HFFc6 (cell line): ENCODE results near the gene MEI1. TPM values are rescaled to one million over a fixed set of nuclear protein-coding genes. Genes with fewer than 3 reads are reported as not detected.
A peak's percentile ranks its signal among the peaks of the same experiment; 100 is the strongest.

Source experiments
- DNase-seq: peaks from one replicate; pipeline ENCODE4 v3.0.0-alpha.2; 2018
- H3K27ac Mint-ChIP-seq: 2 replicates; pipeline ENCODE4 v1.8.0; 2020; ENCODE audit warnings: mild to moderate bottlenecking, mixed read lengths
- H3K27me3 Mint-ChIP-seq: 2 replicates; pipeline ENCODE4 v1.8.0; 2021; ENCODE audit warnings: mild to moderate bottlenecking, moderate library complexity, mixed read lengths; ENCODE audit not compliant: insufficient read depth
- H3K36me3 Mint-ChIP-seq: 2 replicates; pipeline ENCODE4 v1.8.0; 2021; ENCODE audit warnings: low read depth, mixed read lengths
- H3K4me1 Mint-ChIP-seq: 2 replicates; pipeline ENCODE4 v1.8.0; 2020; ENCODE audit warnings: low read depth, mixed read lengths
- H3K4me3 Mint-ChIP-seq: 2 replicates; pipeline ENCODE4 v1.8.0; 2020; ENCODE audit warnings: mild to moderate bottlenecking, moderate library complexity, mixed read lengths
- H3K9me3 Mint-ChIP-seq: 2 replicates; pipeline ENCODE4 v1.8.0; 2020; ENCODE audit warnings: mild to moderate bottlenecking, mixed read lengths
- CTCF ChIP-seq: fragments of 200-600 bp; sonication (generic); IDR thresholded peaks from 2 replicates; pipeline ENCODE4 v1.5.0; 2021; ENCODE audit warnings: antibody characterized with exemption, mild to moderate bottlenecking
- total RNA-seq, 6 experiments: library from RNA; stranded (reverse); fragmentation: NEBNext Ultra II Directional; extraction: Animal tissue kit (Norgen Biotek cat#: 25700); gene quantifications; 2 replicates in 1 of 6; 3 replicates in 5 of 6; pipeline ENCODE4 v1.2.3, GENCODE V29; 2021

The MEI1 gene
- total RNA-seq, 6 experiments from 2014 or later: 0.24 to 0.53 (median 0.34) TPM; not detected in 2

DNA sequence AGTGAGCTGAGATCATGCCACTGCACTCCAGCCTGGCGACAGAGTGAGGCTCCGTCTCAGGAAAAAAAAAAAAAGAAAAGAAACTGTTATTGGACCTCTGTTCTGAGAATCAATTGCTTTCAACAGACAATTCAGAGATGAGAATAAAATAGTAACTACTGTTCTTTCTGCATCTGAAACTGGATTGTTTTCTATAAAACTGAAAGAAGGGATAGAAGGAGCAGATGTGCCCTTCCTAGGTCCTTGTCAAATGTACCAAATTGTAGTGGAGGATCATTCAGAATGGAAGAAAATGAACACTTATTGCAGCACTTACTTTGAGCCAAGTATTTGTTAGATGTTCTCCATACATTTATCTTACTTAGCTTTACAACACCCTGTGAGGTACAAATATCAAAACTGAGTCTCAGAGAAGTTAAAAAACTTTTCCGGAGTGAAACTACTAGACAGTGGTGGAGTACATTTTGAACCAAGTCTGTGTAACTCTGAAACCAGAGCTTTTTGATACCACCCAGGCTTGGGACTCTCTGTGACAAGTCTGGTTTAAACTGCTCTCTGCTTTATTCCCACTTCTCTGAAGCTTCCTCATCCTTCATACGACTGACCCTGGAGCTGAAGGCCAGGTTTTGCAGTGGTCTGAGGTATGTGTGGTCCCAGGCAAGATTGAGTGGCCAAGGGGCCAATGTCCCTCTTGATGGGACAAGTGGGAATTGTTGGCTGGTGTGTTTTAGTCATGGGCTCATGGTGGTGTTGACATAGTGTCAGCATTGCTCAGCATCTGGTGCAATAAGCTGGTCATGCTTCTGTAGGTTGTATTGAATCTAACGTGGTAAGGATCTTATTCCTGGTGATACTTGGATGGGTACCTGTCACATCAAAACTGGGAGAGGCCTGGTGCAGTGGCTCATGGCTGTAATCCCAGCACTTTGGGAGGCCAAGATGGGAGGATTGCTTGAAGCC lies 53.0 kb downstream of the MEI1 start:
- no peak for TF ChIP-seq CTCF
- Mint-ChIP-seq H3K9me3 (no peaks in the 10 kb centered on the region), H3K4me1 (no peaks in the 10 kb centered on the region; the same call in 1 of the 2 replicates), H3K36me3 (no peaks in the 10 kb centered on the region), H3K4me3 (no peak overlapping the region), H3K27ac (no peak overlapping the region), H3K27me3 (peaks cover 33% of the 10 kb centered on the region)
- no peak for DNase-seq

DNA sequence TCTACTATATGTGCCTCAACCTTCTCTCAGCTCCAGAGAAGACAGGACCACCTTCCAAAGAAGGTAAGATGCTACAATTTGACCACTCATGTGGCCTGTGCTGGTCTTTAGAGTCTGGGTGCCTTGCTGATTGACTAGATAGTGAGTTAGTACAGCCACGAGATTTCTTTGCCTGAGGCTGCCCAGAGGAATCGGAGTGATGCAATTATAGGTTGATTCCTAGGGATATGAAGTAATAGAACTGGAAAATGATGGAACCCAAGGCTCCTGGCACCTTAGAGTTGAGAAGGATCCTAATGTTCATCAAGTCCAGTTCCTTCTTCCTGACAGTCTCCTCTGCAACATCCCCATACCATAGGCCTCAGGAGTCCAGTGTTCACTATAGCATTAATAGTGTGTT lies 54.7 kb downstream of the MEI1 start:
- Mint-ChIP-seq H3K27ac (no peak overlapping the region), H3K27me3 (peaks cover 33% of the 10 kb centered on the region), H3K4me1 (no peaks in the 10 kb centered on the region; the same call in 1 of the 2 replicates), H3K36me3 (no peaks in the 10 kb centered on the region), H3K9me3 (no peaks in the 10 kb centered on the region), H3K4me3 (no peak overlapping the region)
- no peak for DNase-seq
- TF ChIP-seq CTCF: no peak

DNA sequence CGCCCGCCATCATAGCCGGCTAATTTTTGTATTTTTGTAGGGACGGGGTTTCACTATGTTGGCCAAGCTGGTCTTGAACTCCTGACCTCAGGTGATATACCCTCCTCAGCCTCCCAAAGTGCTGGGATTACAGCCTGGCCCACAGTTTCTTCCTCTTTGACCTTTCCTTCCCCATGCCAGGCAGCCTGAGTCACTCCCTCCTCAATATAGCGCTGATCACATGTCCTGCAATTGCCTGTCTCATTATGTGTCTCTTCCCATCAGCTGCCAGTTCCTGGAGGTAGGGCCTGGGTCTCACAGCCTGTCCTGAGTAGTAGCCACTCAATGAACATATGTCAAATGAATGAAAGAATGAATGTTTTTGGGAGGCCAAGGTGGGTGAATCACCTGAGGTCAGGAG lies 58.2 kb downstream of the MEI1 start:
- no peak for DNase-seq
- Mint-ChIP-seq H3K4me3 (no peak overlapping the region), H3K27ac (no peak overlapping the region), H3K36me3 (no peaks in the 10 kb centered on the region), H3K27me3 (peaks cover 17% of the 10 kb centered on the region), H3K4me1 (no peaks in the 10 kb centered on the region; the same call in 1 of the 2 replicates), H3K9me3 (no peaks in the 10 kb centered on the region)
- no peak for TF ChIP-seq CTCF

GRCh38 chr22:41758231-41758630 lies 58.9 kb downstream of the MEI1 start:
- TF ChIP-seq CTCF: no peak

GRCh38 chr22:41762980-41763779 lies 63.9 kb downstream of the MEI1 start:
- no peak for DNase-seq
- TF ChIP-seq CTCF: peak; percentile 67
- no peak overlapping the region for H3K4me3 Mint-ChIP-seq
- H3K27me3 Mint-ChIP-seq: peaks cover 8% of the 10 kb centered on the region
- H3K9me3 Mint-ChIP-seq: no peaks in the 10 kb centered on the region
- no peaks in the 10 kb centered on the region for H3K36me3 Mint-ChIP-seq
- no peak overlapping the region for H3K27ac Mint-ChIP-seq
- H3K4me1 Mint-ChIP-seq: peaks cover 6% of the 10 kb centered on the region

More at GRCh38 chr22:41758231-41758630, 58.9 kb downstream of the MEI1 start:
- H3K36me3 Mint-ChIP-seq: no peaks in the 10 kb centered on the region
- DNase-seq: no peak
- no peak overlapping the region for H3K27ac Mint-ChIP-seq
- no peaks in the 10 kb centered on the region; the same call in 1 of the 2 replicates for H3K4me1 Mint-ChIP-seq
- H3K27me3 Mint-ChIP-seq: peaks cover 21% of the 10 kb centered on the region
- H3K4me3 Mint-ChIP-seq: no peak overlapping the region
- H3K9me3 Mint-ChIP-seq: no peaks in the 10 kb centered on the region
